Sigmoid colon (tissue), 7 donors: ENCODE data around the gene ZNF280A. TPM values are rescaled to one million over a fixed set of nuclear protein-coding genes. Genes with fewer than 3 reads are reported as not detected.

ENCODE experiments used
- DNase-seq: peaks from one replicate; pipeline ENCODE4 v3.0.0-alpha.2; 2019
- H3K27ac ChIP-seq, 4 donors: fragments of 200-600 bp; sonication (generic); one replicate each; pipeline ENCODE4 v1.5.1; 2016 to 2019; ENCODE audit warnings: mild to moderate bottlenecking in 1 of 4
- H3K27me3 ChIP-seq, 3 donors: fragments of 200-600 bp; sonication (generic); one replicate each; pipeline ENCODE4 v1.5.1; 2019; ENCODE audit warnings: mild to moderate bottlenecking in 1 of 3
- H3K36me3 ChIP-seq, 4 donors: fragments of 200-600 bp; sonication (generic); one replicate each; pipeline ENCODE4 v1.5.1; 2016 to 2019
- H3K4me1 ChIP-seq, 4 donors: fragments of 200-600 bp; sonication (generic); one replicate each; pipeline ENCODE4 v1.5.1; 2017 to 2019
- H3K4me3 ChIP-seq, 4 donors: fragments of 200-600 bp; sonication (generic); one replicate each; pipeline ENCODE4 v1.5.1; 2017 to 2019; ENCODE audit warnings: mild to moderate bottlenecking in 2 of 4, moderate library complexity in 1 of 4
- H3K9me3 ChIP-seq, 4 donors: fragments of 200-600 bp in 3 of 4; sonication (generic) in 3 of 4; one replicate each; pipeline versions ENCODE4 v1.5.1 to v1.6.1; 2013 to 2019
- CTCF ChIP-seq, 4 experiments: fragments of 450-650 bp in 3 of 4; fragments of 200-600 bp in 1 of 4; IDR thresholded peaks; one replicate each; pipeline ENCODE4 v1.5.1; 2016 to 2019; ENCODE audit warnings: antibody characterized with exemption in 4 of 4, mild to moderate bottlenecking in 3 of 4, moderate library complexity in 2 of 4
- EP300 ChIP-seq, 4 donors: sonication (generic); formaldehyde crosslinking; IDR thresholded peaks; one replicate each; pipeline ENCODE4 v1.6.1; 2017; ENCODE audit warnings: antibody characterized with exemption in 4 of 4
- POLR2A ChIP-seq, 2 donors: fragments of 450-650 bp; IDR thresholded peaks; one replicate each; pipeline ENCODE4 v1.6.1; 2016; ENCODE audit warnings: antibody characterized with exemption in 2 of 2, mild to moderate bottlenecking in 2 of 2, moderate library complexity in 2 of 2
- POLR2AphosphoS5 ChIP-seq, 4 donors: sonication (generic); formaldehyde crosslinking; IDR thresholded peaks; one replicate each; pipeline ENCODE4 v1.6.1; 2017; ENCODE audit warnings: antibody characterized with exemption in 4 of 4
- WGBS, 2 donors: extraction: QIAGEN DNeasy Blood & Tissue Kit; methylation state at CpG; one replicate each; pipeline ENCODE4 v1.1.7; 2013; 5-methylcytosine and 5-hydroxymethylcytosine counted together
- intact Hi-C: fragments of 100-400 bp; cut with DNase I; formaldehyde crosslinking; loops from one replicate; pipeline ENCODE4 v1.15.1; 2023
- polyA plus RNA-seq, 3 donors: library from polyadenylated mRNA; stranded (reverse); fragments of 200-250 nt; gene quantifications; one replicate each; pipeline ENCODE4 v1.2.3, GENCODE V29; 2013
- total RNA-seq, 4 donors: library from RNA; depleted of rRNA; stranded (reverse); fragments of >200 nt; gene quantifications; one replicate each; pipeline ENCODE4 v1.1.0, GENCODE V29; 2016
- donor health status: healthy with polysubstance abuse.
- donor health status: Bipolar disorder and iron deficiency.
- donor health status: healthy.

Gene ZNF280A
- total and polyA plus RNA-seq, 7 donors = not detected

GRCh38 chr22:22464541-22465054, 55.5 kb downstream of the ZNF280A start:
- H3K9me3 ChIP-seq = peaks cover 5 to 17% (median 10%) of the 10 kb centered on the region in 4 donors
- no peak for TF ChIP-seq POLR2AphosphoS5 (IDR thresholded peaks at IDR 0.05)
- TF ChIP-seq CTCF (IDR thresholded peaks at IDR 0.05) = no peak
- TF ChIP-seq POLR2A (IDR thresholded peaks at IDR 0.05) = no peak
- no peak for TF ChIP-seq EP300 (IDR thresholded peaks at IDR 0.05)
- H3K4me3 ChIP-seq = no peak overlapping the region
- no peak for DNase-seq
- no peaks in the 10 kb centered on the region for H3K4me1 ChIP-seq
- H3K27me3 ChIP-seq = peaks cover 0 to 54% (median 19%) of the 10 kb centered on the region in 3 donors
- no peak overlapping the region for H3K27ac ChIP-seq
- no peaks in the 10 kb centered on the region for H3K36me3 ChIP-seq
- intact Hi-C loops = loop anchor here (5.0 kb wide), 1 partner anchor 493 kb away; no protein-coding TSS in a partner anchor
- WGBS, 2 donors = 88 to 89% methylated on average over 11 of the region's 11 CpGs

- no peak for DNase-seq
- Histone ChIP-seq H3K4me3 (no peak overlapping the region), H3K36me3 (no peaks in the 10 kb centered on the region), H3K9me3 (peaks cover 3 to 17% (median 14%) of the 10 kb centered on the region in 4 donors), H3K27ac (no peak overlapping the region), H3K4me1 (no peaks in the 10 kb centered on the region), H3K27me3 (peaks cover 0 to 54% (median 19%) of the 10 kb centered on the region in 3 donors)
- peak; percentile 29 to 53 (median 46) for TF ChIP-seq CTCF (IDR thresholded peaks at IDR 0.05)
- no peak for TF ChIP-seq POLR2A (IDR thresholded peaks at IDR 0.05)
- 32 to 34% methylated on average over 18 of the region's 18 CpGs for WGBS, 2 donors
- intact Hi-C loops = loop anchor here (5.0 kb wide), 1 partner anchor 493 kb away; no protein-coding TSS in a partner anchor
These were observed 56.1 kb downstream of the ZNF280A start for GRCh38 chr22:22463855-22464540.

Other genes with a start within 250 kb of the ZNF280A start
- gene ZNF280B, start 11.5 kb downstream of the ZNF280A start, total RNA-seq = 1 to 10 TPM in 1 of 4 donors, under 1 TPM in 3; 0.36 to 1.1 (median 0.45) TPM
- gene ZNF280B, start 11.5 kb downstream of the ZNF280A start, polyA plus RNA-seq = under 1 TPM; under 0.01 to 0.44 (median 0.23) TPM
- gene PRAME, start 39.0 kb upstream of the ZNF280A start, total RNA-seq = under 1 TPM in 1 of 4 donors, not detected in 3; 0.16 TPM
- under 1 TPM in 1 of 3 donors, not detected in 2; 0.06 TPM for gene PRAME, start 39.0 kb upstream of the ZNF280A start, polyA plus RNA-seq
- gene GGTLC2, start 124.3 kb upstream of the ZNF280A start, total RNA-seq = not detected
- gene GGTLC2, start 124.3 kb upstream of the ZNF280A start, polyA plus RNA-seq = not detected